Spleen (tissue), 7 donors: ENCODE results near the gene ATP6V0A4.

ENCODE experiments used
- CTCF ChIP-seq, 11 experiments: fragments of 200-600 bp in 7 of 11; fragments of 450-650 bp in 4 of 11; sonication (generic) in 4 of 11; IDR thresholded peaks in 8 of 11; conservative IDR thresholded peaks in 3 of 11; 1 replicate in 7 of 11; 2 replicates in 4 of 11; pipeline versions ENCODE4 v1.4.0 to v1.8.0; 2016 to 2021; ENCODE audit warnings: antibody characterized with exemption in 11 of 11, inconsistent platforms in 4 of 11, mild to moderate bottlenecking in 1 of 11
- POLR2A ChIP-seq, 3 donors: fragments of 450-650 bp; IDR thresholded peaks; one replicate each; pipeline ENCODE4 v1.5.1; 2017; ENCODE audit warnings: antibody characterized with exemption in 3 of 3, mild to moderate bottlenecking in 1 of 3
- donor health status: DM: no; HTN: no; CAD: no; lungs with moderate emphysema.
- donor health status: DM: no; HTN: no; CAD: no.
- donor health status: DM: no; HTN: no; CAD: no.

DNA sequence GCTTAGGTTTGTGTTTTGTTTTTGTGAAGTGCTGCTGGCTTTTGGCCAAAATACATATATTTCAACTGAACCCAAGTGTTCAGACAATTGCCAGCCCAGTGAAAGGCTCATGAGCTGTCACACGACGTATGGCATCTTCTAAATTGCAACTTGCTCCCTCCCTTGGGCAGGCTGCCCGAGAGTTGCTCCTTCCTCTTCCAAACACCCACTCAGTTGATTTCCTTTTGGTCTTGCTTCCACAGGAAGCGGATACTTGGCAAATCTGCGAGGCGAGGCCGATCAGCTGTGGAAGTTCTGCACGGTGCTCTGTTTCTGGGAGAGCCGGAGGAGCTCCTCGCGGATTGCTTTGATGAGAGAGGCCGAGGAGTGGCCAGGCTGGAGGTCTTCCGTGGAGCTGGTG lies 39.6 kb upstream of the ATP6V0A4 start:
- TF ChIP-seq CTCF (IDR thresholded peaks at IDR 0.05 in 8 of 11, conservative IDR thresholded peaks at IDR 0.05 in 3 of 11) (no peak), POLR2A (IDR thresholded peaks at IDR 0.05) (no peak)
